H1 (cell line): ENCODE measurements around the gene PHKA2.

ENCODE experiments used
- CEBPB ChIP-seq: IDR thresholded peaks from 2 replicates; pipeline ENCODE4 v1.6.1; 2012; ENCODE audit warnings: low read depth, low read length
- CTCF ChIP-seq, 3 experiments: IDR thresholded peaks; 1 replicate in 2 of 3; 2 replicates in 1 of 3; pipeline versions ENCODE4 v1.5.1 to v1.6.1; 2011; ENCODE audit warnings: low read length in 3 of 3, mild to moderate bottlenecking in 3 of 3, inconsistent platforms in 2 of 3, low read depth in 1 of 3, moderate library complexity in 1 of 3; ENCODE audit not compliant: insufficient read depth in 1 of 3; ENCODE audit errors: control extremely low read depth in 1 of 3
- E2F6 ChIP-seq: IDR thresholded peaks from 2 replicates; pipeline ENCODE4 v1.6.1; 2012; ENCODE audit warnings: inconsistent platforms
- EZH2 ChIP-seq: fragments of 200-600 bp; sonication (generic); IDR thresholded peaks from 2 replicates; pipeline ENCODE4 v1.7.1; 2012; ENCODE audit warnings: low read depth, mild to moderate bottlenecking, moderate library complexity, low read length, inconsistent platforms; ENCODE audit not compliant: severe bottlenecking
- GABPA ChIP-seq: IDR thresholded peaks from 2 replicates; pipeline ENCODE4 v1.6.1; 2011; ENCODE audit warnings: mild to moderate bottlenecking, low read length, moderate library complexity, borderline replicate concordance; ENCODE audit not compliant: insufficient read depth
- JUN ChIP-seq: IDR thresholded peaks from 2 replicates; pipeline ENCODE4 v1.6.1; 2011; ENCODE audit warnings: low read depth, mild to moderate bottlenecking, improper control_type of control experiment, low read length
- JUND ChIP-seq: IDR thresholded peaks from 2 replicates; pipeline ENCODE4 v1.6.1; 2011; ENCODE audit warnings: mild to moderate bottlenecking, improper control_type of control experiment, low read length
- MAX ChIP-seq: IDR thresholded peaks from 2 replicates; pipeline ENCODE4 v1.6.1; 2012; ENCODE audit warnings: inconsistent platforms
- POLR2A ChIP-seq, 2 experiments: IDR thresholded peaks; 1 replicate in 1 of 2; 2 replicates in 1 of 2; pipeline ENCODE4 v1.6.1; 2011; ENCODE audit warnings: low read depth in 2 of 2, low read length in 2 of 2, mild to moderate bottlenecking in 2 of 2; ENCODE audit errors: control extremely low read depth in 1 of 2
- RAD21 ChIP-seq, 2 experiments: IDR thresholded peaks in 1 of 2; conservative IDR thresholded peaks in 1 of 2; 2 replicates each; pipeline ENCODE4 v1.6.1; 2011; ENCODE audit warnings: low read depth in 2 of 2, low read length in 2 of 2, improper control_type of control experiment in 1 of 2, inconsistent platforms in 1 of 2, mild to moderate bottlenecking in 1 of 2, moderate library complexity in 1 of 2
- RFX5 ChIP-seq: IDR thresholded peaks from 2 replicates; pipeline ENCODE4 v1.6.1; 2011; ENCODE audit warnings: low read depth, low read length, improper control_type of control experiment, borderline replicate concordance
- SIX5 ChIP-seq: IDR thresholded peaks from 2 replicates; pipeline ENCODE4 v1.6.1; 2011; ENCODE audit warnings: mild to moderate bottlenecking, low read depth, low read length
- TCF12 ChIP-seq: IDR thresholded peaks from 2 replicates; pipeline ENCODE4 v1.6.1; 2011; ENCODE audit warnings: low read depth, mild to moderate bottlenecking, low read length
- TEAD4 ChIP-seq: IDR thresholded peaks from 2 replicates; pipeline ENCODE4 v1.6.1; 2012; ENCODE audit warnings: low read depth, low read length, inconsistent platforms, mixed read lengths

- TF ChIP-seq POLR2A (IDR thresholded peaks at IDR 0.05; ENCODE audit: control extremely low read depth in 1 of 2, low read depth in 2 of 2, low read length in 2 of 2) (no peak), E2F6 (no peak), RFX5 (no peak), EZH2 (no peak), CTCF (IDR thresholded peaks at IDR 0.05; ENCODE audit: control extremely low read depth in 1 of 3, insufficient read depth in 1 of 3, low read depth in 1 of 3, low read length in 3 of 3) (no peak), JUN (no peak), TEAD4 (no peak), JUND (no peak), GABPA (no peak), RAD21 (IDR thresholded peaks at IDR 0.05 in 1 of 2, conservative IDR thresholded peaks at IDR 0.05 in 1 of 2; ENCODE audit: low read depth in 2 of 2, low read length in 2 of 2) (no peak), TCF12 (no peak), SIX5 (no peak), MAX (no peak), CEBPB (no peak)
Observed at GRCh38 chrX:18956303-18957032, 27.4 kb downstream of the PHKA2 start.
